GM19023 (cell line): ENCODE measurements around the gene TEKT3.

Experiments
- ATAC-seq: cut with Tn5 transposase; IDR thresholded peaks from one replicate; pipeline ENCODE4 v1.9.1; 2021; ENCODE audit warnings: mild to moderate bottlenecking, moderate library complexity; ENCODE audit not compliant: unreplicated experiment

The TEKT3 gene

DNA sequence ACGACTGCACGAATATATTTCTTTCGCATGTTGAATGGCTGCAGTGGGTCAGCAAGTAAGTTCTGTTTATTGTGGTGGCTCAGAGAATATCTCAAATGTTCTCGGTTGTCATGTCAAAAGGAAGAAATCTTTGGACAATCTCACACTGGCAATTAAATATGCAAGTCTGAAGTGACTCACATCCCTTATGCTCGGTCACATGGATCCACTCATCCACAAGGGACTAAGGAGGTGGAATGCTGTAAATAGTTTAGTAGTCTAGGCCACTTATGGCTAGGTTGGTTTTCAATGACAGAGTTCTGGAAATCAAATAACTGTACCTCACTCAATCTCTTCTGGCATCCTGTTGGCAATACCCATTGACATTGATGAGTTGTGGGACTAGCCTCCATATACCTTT is 43.2 kb downstream of the TEKT3 start:
- no peak for ATAC-seq

DNA sequence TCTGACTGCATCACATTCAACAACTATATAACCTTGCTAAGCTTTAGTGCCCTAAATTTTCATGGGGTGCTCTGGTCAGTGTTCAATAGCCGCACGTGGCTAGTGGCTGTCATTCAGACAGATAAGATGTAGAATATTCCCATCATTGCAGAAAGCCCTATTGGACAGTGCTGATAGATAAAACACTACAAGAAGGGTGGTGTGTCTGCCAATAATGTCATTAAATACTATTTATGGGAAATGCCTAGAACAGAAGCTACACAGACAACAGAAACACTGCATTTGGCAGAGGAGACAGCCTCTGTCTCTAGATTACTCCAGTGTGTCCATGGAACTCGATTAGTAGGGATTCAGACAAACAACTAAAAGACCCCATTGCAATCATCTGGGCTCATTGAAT is 47.8 kb downstream of the TEKT3 start:
- no peak for ATAC-seq

DNA sequence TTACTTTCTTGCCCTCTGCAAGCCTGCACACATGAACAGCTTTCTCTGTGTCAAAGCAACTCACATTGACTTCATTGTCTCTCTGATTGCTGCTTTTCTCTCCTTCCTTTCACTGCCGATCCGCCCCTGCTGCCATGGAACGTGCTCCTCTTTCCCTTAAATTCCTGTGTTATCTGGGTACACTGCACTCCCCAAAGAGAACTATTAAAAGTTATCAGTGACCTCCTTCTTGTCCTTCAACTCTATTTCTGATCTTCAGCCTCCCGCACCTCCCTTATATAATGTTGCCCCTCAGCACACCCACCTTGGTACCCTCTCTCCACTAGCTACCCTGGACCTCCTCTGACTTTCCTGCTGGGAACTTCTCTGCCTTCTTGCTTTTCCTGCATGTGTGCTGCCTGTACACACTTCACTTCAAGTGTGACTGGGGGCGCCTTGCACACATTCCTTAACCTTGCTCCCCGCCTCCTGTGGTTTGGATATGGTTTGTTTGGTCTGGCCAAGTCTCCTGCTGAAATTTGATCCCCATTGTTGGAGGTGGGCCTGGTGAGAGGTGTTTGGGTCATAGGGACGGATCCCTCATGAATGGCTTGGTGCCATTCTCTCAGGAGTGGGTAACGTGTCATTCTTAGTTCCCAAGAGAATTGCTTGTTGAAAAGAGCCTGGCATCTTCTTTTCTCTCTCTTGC is 49.6 kb downstream of the TEKT3 start:
- ATAC-seq, result no peak

DNA sequence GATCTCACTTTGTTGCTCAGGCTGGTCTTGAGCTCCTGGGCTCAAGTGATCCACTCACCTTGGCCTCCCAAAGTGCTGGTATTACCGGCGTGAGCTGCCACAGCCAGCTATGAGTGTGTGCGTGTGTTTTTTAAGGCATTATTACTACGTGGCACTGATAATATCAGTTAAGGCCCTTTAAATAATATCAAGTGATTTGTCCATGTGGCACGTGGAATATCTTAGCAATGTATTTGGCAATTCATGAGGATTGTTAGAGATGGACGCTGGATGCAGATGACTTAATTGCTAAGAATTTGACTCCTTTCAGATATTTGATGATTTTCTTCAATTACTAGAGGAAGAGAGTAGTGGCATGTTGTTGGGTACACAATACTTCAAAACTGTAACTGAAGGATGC is 50.8 kb downstream of the TEKT3 start:
- ATAC-seq, result no peak

DNA sequence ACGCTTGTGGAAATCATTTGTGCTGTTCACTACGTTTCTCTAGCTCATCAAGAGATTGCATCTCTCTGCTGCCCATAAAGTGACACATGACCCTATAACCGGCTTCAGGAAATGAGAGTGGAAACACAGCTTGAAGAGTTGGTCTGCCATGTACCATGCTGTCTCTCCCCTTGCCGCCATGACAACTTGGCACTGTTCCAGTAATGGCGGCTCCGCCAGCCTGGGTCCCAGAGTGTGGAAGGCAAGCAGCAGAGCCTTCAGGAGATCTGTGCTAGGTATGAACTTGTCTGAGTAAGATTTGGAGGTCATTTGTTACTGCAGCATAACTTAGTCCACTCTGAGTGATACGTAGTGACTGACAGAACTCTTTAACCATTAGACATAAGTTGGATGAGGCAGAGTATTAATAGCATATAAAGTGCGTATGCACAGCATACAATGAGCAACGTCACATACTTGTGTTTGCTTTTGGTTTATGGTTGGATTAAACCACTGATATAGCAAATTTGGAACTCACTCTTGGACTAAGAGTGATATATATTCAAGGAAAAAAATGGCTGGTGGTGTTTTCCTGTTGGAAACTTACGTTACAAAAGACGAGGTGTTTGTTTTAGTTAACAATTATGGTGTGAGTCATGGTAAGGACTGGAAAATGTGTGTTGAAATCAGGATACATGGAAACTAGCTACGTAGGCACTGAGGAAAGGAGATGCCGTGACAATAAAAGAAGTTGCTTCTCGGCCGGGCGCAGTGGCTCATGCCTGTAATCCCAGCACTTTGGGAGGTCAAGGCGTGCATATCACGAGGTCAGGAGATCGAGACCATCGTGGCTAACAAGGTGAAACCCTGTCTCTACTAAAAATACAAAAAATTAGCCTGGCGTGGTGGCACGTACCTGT is 51.9 kb downstream of the TEKT3 start:
- ATAC-seq, result no peak

DNA sequence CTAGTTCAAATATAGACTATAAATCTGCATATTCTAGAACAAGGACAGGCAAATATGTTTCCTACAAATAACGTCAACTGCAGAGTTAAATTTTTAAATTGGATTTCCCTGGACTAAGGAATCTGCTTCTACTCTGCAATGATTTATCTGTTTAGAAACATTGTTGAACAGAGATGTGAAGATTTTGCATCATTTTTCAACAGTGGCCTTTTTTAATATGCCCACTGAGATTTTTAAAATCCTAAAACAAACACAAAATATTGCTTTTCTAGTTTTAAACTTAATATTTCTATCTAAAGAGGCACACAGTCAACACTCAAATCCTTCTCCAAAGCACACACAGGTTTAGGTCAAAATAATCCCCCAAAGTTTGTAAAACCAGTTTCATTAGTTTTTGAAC is 52.5 kb downstream of the TEKT3 start:
- no peak for ATAC-seq

DNA sequence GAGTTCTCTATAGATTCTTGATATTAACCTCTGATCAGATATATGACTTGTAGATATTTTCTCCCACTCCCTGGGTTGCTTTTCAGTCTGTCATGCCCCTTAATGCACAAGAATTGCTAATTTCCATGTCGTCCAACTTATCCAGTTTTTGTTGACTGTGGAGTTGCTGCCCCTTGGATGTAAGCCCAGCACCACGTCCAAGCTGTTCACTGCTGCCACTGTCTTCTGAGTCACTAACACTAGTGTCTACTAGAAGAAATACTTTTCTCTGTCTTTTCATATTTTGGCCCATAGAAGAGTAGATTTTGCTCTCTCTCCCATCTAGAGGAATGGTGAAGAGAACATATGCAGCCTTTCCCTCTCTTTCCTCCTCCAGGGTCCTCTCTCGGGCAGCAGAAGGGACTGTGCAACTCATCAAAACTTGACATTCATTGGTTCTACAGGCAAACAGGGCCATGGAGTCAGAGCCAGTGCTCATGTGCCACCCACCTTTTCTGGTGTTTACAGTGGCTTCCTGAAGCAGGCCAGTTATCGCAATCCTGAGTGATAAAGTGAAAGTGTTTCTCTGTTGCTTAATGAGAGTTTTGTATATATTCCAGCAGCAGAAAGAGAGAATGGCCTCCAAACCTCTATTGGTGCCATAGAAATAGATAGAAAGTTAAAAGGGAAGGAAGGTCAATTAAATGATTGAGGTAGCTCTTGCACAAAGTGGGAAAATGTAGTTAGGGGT is 53.7 kb downstream of the TEKT3 start:
- ATAC-seq, result no peak

DNA sequence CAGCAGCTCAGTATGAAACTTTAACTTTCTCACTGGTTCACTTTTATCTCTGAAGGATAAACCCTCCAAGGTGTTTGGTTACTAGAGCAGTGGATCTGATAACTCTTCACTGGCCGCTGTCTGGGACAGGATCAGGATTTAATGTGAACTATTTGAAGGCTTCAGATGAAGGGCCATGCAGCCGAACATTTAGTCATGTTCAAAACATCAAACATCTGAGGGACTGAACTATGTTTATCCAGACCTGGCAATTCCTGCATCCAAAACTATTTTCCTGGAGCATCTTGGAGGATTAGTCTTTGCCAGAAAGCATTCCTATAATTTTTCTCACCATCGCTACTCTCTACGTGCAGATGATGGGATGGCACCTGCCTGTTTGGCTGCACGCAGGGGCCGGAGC is 55.9 kb downstream of the TEKT3 start:
- ATAC-seq, result no peak

DNA sequence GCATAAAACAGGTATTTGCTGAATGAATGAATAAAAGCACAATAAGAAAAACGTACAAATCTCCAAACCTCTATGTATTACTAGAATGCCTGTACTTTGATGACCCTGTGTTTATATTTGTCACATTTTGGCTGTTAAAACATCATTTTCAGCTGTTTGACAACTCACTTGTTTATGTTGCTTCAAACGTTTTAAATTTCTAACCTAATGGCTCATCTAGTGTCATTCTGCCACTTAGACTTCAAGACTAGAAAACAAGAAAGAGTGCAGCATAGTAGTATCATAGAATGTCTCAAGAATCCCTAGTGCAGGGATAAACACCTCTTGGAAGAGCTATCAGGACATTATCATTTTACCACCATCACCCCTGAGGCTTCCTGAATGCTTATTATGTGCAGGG is 56.9 kb downstream of the TEKT3 start:
- ATAC-seq, result no peak

DNA sequence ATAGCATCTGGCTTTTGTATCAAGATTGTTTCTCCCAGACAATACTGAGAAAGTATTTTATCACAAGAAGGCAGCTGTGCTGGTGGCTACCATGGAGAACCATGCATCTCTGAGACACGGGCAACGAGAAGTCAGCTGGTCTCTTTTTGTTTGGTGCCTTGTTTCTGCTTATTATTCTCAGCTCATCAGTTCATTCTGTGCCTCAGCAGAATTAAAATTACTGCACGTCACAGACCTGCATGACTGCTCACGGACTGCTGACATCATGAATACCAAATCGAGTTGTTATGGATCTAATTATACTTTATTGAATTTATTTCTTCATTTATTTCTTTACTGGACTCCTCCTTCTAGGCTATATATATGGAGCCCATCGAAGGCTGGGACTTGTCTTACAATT is 57.3 kb downstream of the TEKT3 start:
- ATAC-seq, result no peak

DNA sequence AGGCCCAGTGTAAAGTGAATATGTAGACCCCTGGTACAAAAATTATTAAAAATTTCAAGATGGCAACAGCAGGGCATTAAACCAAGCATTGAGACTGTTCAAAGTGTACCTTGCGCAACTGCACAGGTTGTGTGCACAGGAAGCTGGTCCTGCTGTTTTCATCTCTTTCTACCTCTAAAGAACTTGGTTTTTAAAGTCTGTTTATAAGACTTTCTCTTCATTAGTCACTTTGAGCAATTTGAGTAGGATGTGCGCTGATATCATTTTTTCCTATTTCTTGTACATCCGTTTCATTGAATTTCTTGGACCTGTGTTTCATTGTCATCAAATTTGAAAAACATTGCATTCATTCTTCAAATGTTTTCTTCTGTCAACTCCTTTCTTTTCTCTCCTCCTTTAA is 59.5 kb downstream of the TEKT3 start:
- ATAC-seq, result no peak

DNA sequence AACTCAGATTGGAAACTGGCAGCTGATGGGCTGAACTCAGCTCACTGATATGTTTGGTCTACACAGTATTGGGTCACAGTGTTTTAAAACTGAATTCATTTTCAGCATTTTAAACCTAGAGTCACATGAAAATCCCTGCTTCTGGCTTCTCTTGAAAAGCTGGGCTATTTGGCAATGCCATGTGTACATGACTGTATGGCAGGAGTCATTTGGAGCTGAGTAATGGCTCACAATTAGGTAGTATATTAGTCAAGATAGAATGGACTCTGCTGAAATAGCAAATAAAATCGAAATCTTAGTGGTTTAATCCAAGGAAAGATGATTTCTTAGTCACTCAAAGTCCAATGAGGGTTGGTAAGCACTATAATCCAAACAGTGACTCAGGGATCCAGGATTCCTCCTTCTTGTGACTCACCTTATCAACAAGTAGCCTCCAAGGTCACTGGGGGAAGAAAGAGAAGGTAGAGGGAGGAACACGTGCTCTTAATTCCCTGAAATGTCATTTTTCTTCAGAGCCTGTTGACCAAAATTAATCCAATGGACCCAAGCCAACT is 62.4 kb downstream of the TEKT3 start:
- ATAC-seq, result no peak

DNA sequence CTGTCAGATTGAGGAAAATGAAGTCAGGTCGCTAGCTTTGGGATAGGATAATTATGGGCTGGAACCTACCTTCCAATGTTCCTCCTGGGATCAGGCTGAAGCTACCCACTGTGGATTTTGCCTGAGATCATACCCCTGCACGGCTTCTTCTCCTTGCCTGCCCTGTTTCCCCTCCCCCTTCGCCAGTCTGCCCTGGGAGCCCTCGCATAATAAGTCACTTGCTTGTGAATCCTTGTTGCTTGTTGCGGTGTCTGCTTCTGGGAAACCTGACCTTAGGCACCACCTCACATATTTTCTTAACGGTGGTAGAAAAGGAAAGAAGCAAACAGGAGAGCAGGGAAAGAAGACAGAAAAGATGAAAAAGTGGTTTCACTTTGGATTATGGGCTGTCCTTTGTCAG is 63.0 kb downstream of the TEKT3 start:
- ATAC-seq, result no peak

DNA sequence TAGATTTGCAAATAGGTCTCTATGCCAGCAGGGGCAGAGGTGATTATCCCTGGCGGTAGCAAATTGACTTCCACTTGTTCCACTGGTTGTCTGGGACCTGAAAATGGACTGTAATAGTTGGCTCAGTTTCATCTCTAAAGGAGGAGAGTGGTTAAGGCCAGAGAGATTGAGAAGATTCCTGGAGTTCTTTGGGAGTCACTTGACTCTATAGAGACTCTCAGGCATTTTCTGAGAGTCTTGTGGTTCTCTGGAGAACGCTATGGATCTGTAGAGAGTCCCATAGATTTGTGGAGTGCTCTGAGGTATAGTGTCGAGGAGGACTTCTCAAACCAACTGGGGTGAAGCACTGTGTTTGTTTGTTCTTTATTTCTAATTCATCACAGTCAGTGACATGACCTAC is 67.4 kb downstream of the TEKT3 start:
- no peak for ATAC-seq

DNA sequence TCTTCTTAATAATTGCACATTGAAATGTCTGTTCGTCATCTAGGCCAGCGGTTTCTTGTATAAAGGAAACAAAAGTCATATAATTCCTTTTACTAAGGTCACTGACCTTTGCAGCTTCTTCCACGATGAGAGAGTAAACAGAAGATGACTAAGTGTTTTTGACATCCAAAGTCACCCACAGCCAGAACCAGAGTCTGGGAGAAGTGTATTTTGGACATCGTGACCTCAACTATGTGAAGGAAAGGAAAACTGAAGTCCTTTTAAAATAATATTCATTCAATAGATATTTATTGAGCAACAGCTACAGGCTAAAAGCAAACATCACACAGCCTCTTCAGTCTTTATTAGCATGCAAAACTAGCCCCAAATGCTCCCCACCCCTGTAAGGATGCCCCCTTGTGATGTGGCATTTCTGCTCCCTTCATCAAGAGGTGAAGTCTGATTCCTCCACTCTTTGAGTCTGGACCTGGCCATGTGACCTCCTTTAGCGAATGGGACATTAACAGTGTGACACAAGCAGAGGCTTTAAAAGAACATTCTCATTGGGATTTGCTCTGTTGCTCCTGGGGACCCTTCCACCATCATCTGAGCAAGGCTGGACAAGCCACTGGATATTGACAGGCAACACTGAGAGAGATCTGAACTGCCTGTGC is 68.1 kb downstream of the TEKT3 start:
- no peak for ATAC-seq

DNA sequence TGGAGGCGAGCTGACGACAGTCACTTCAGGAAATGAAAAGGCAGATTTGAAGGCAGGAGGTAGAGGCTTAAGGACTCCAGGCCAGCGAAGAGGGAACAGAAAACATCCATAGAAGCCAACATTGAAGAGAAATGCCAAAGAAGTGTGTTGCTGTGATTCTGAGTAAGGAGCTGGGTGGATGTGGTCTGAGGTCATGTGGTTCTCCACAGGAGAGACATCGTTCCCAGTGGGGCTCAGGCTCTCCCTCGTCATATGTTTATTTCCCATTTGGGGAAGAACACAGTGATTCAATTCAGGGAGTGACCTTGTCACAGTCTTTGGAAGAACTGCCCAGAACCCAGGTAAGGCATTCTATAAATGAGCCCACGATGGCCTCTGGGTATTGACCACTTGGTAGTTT is 69.7 kb downstream of the TEKT3 start:
- no peak for ATAC-seq

DNA sequence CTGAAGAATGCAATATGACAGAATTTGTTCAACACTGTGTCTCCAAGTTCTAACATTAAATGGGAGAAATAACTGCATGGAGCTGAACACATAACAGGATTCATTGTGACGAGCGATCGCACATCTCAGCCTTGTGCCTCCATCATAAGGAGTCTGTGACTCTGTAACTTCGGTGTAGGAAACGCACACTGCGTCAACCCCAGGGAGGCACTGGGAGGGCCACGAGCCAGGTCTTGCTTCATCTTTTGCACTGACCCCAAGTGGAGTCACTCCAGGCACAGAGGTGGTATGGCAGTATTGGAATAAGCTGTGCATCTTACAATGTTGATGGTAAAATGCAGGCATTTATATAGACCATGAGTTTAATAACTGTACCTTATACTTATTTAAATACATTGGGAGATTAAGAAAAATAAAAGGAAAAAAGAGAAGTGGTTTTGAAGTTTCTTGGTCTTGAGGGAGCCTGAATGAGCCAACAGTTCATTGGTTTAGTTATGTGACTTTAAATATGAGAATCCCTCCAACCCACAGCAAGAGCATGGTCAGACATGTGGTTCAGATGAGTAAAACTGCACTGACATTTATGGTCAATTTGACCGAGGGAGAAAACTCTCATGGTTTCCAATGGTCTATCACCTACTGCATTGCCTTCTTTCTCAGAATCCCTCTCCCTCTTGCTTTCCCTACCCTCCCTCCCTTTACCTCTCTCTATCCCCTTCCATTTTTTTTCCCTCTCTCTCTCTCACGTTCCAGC is 70.6 kb downstream of the TEKT3 start:
- ATAC-seq, result no peak

DNA sequence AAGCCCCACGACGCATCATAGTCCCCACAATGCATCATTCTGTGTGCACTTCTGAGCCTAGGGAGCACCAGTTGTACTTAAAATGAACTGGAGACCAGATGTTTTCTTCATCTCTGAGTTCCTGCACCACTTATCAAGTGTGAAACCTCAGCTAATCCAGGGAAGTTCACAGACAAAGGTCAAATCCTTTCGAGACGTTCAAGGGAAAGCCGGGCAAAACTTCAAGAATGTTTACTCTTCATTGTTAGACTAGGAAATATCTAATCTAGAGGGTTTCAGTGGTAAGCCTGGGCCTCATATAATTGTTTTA is 71.7 kb downstream of the TEKT3 start:
- ATAC-seq, result no peak

DNA sequence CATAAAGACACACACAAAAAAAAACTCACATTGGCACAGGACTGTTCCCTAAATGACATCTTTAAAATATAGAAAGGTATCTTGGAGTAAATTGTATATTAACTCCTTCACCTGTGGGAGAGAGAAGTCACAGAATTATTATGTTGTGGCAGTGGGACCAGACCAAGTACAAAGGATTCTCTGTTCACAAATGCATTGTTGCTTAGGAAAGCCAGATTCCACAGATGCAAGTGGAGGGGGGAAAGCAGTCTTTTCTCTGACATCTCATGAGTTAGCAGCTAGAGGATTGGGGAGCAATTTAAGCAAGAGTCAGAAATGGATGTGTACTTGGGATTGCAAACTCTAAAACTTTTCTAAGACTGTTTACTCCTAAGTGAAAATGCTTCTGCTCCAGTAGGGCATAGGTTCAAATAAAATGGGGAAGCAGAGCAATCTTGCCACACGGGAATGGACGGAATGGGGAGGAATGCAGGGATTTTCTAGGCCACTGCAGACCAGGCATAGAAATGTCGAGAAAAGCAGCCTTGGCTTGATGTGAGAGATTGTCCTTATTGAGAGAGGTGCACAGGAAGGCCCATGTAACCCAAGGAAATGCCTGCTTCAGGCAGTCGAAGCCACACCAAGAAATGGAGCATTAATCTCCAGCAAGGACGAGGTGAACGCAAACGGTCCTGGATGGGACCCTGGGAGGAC is 72.2 kb downstream of the TEKT3 start:
- no peak for ATAC-seq

DNA sequence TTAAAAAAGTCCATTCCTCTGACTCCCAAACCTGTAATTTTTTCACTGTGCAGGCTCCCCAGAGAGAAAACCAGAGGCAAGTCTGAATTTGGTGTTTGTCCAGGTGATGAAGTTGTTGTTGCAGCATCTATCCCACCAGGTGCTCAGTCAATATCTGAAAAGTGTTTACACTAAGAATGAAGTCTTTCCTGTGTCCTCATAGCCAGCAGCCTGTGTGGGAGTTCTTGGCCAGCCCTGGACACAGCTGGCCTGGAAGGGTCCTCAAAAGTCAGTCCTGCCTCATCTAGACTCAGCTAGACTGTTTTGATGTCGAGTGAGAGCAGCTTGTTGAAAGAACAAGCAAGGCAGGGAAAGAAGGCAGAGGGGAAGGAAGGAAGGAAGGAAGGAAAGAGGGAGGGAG is 72.9 kb downstream of the TEKT3 start:
- ATAC-seq, result no peak
